ENCODE results near the gene PNMA8B. TPM values are rescaled to one million over a fixed set of nuclear protein-coding genes. Genes with fewer than 3 reads are reported as not detected.

The PNMA8B gene
- total RNA-seq, 1 experiment from 2014 or later: 0.10 TPM

DNA sequence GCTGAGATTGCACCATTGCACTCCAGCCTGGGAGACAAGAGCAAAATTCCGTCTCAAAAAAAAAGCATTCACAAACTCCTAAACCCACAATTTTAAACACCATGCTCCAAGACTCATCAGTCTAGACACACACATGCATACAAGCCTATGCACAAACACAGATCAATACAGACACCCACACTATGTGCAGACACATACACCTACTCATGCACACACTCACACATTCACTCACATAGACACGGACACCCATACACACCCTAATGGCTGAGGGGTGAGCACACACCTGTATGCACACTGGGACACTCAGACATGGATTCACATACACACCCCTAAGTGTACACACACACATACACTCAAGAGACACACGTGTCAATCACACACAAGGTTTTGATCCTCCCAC is 9.3 kb downstream of the PNMA8B start (continued):
- TF ChIP-seq, protein P1, sequence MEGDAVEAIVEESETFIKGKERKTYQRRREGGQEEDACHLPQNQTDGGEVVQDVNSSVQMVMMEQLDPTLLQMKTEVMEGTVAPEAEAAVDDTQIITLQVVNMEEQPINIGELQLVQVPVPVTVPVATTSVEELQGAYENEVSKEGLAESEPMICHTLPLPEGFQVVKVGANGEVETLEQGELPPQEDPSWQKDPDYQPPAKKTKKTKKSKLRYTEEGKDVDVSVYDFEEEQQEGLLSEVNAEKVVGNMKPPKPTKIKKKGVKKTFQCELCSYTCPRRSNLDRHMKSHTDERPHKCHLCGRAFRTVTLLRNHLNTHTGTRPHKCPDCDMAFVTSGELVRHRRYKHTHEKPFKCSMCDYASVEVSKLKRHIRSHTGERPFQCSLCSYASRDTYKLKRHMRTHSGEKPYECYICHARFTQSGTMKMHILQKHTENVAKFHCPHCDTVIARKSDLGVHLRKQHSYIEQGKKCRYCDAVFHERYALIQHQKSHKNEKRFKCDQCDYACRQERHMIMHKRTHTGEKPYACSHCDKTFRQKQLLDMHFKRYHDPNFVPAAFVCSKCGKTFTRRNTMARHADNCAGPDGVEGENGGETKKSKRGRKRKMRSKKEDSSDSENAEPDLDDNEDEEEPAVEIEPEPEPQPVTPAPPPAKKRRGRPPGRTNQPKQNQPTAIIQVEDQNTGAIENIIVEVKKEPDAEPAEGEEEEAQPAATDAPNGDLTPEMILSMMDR (IDR thresholded peaks at IDR 0.05 in 2 of 3, conservative IDR thresholded peaks at IDR 0.05 in 1 of 3; ENCODE audit: borderline replicate concordance in 1 of 3, insufficient read depth in 1 of 3, low read depth in 2 of 3, low read length in 2 of 3): no peak
- TF ChIP-seq EZH2 (IDR thresholded peaks at IDR 0.05) (no peak), POLR2A (IDR thresholded peaks at IDR 0.05; ENCODE audit: borderline replicate concordance, extremely low read depth, insufficient read depth, insufficient read length) (no peak), YY1 (IDR thresholded peaks at IDR 0.05; ENCODE audit: extremely low read depth, insufficient replicate concordance, low read depth, low read length) (no peak), RAD21 (IDR thresholded peaks at IDR 0.05; ENCODE audit: low read depth) (no peak), SIN3A (IDR thresholded peaks at IDR 0.05; ENCODE audit: low read depth) (no peak)
- TF ChIP-seq, protein P2, sequence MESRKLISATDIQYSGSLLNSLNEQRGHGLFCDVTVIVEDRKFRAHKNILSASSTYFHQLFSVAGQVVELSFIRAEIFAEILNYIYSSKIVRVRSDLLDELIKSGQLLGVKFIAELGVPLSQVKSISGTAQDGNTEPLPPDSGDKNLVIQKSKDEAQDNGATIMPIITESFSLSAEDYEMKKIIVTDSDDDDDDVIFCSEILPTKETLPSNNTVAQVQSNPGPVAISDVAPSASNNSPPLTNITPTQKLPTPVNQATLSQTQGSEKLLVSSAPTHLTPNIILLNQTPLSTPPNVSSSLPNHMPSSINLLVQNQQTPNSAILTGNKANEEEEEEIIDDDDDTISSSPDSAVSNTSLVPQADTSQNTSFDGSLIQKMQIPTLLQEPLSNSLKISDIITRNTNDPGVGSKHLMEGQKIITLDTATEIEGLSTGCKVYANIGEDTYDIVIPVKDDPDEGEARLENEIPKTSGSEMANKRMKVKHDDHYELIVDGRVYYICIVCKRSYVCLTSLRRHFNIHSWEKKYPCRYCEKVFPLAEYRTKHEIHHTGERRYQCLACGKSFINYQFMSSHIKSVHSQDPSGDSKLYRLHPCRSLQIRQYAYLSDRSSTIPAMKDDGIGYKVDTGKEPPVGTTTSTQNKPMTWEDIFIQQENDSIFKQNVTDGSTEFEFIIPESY (IDR thresholded peaks at IDR 0.05; ENCODE audit: extremely low read depth, insufficient replicate concordance, low read length): no peak

GRCh38 chr19:46484656-46485055 is 11.0 kb downstream of the PNMA8B start:
- Histone ChIP-seq H4K20me1 (ENCODE audit: insufficient read depth) (no peaks in the 10 kb centered on the region), H3K79me2 (ENCODE audit: insufficient read depth, low read length) (no peaks in the 10 kb centered on the region), H3K27ac (ENCODE audit: low read depth, low read length) (no peak overlapping the region), H3K4me1 (ENCODE audit: control insufficient read depth in 1 of 2, insufficient read depth in 2 of 2, low read length in 2 of 2) (no peaks in the 10 kb centered on the region), H3K27me3 (ENCODE audit: insufficient read depth, low read length) (no peaks in the 10 kb centered on the region; the same call in 1 of the 2 replicates), H3K9ac (ENCODE audit: low read length) (no peak overlapping the region), H3K9me2 (ENCODE audit: insufficient read depth) (no peaks in the 10 kb centered on the region), H3K36me3 (ENCODE audit: control insufficient read depth in 1 of 2, insufficient read depth in 2 of 2, low read length in 2 of 2) (no peaks in the 10 kb centered on the region), H3K4me2 (ENCODE audit: low read length) (no peak overlapping the region), H2AFZ (ENCODE audit: low read depth, low read length, poor library complexity, severe bottlenecking) (no peak overlapping the region), H3K9me3 (ENCODE audit: control insufficient read depth in 1 of 2, insufficient read depth in 1 of 2, low read depth in 1 of 2, low read length in 2 of 2) (no peaks in the 10 kb centered on the region), H3K4me3 (replicated peaks in 1 of 2; ENCODE audit: low read depth in 1 of 2, low read length in 2 of 2) (no peak overlapping the region)
- no peak for TF ChIP-seq ELF1 (IDR thresholded peaks at IDR 0.05; ENCODE audit: borderline replicate concordance, low read depth)
- TF ChIP-seq, protein P2 (IDR thresholded peaks at IDR 0.05; ENCODE audit: extremely low read depth, insufficient replicate concordance, low read length): no peak
- TF ChIP-seq, protein P3, sequence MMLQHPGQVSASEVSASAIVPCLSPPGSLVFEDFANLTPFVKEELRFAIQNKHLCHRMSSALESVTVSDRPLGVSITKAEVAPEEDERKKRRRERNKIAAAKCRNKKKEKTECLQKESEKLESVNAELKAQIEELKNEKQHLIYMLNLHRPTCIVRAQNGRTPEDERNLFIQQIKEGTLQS (IDR thresholded peaks at IDR 0.05): no peak
- CTCF ChIA-PET: interaction anchor here (0.9 to 1.4 kb wide), 5 partner anchors 82 to 204 kb away, joined by 3 to 5 read pairs (median 3); no protein-coding TSS in a partner anchor
- no TSS peak for BruUV-seq (replicated peaks)
- ATAC-seq: no peak
- RAD21 ChIA-PET (ENCODE audit: low non-redundant PET in 1 of 2, low total read pairs in 2 of 2, uncharacterized antibody in 2 of 2, unreplicated experiment in 2 of 2): no interaction called here
- POLR2A ChIA-PET: no interaction called here
- no peak for DNase-seq (ENCODE audit: low read depth, low spot score)
- intact Hi-C loops (cut with micrococcal nuclease): loop anchor here (10.0 kb wide), 1 partner anchor 400 kb away; no protein-coding TSS in a partner anchor
